Mesothelial cell of epicardium (in vitro differentiated cells): ENCODE results near the gene MED16. TPM values are rescaled to one million over a fixed set of nuclear protein-coding genes. Genes with fewer than 3 reads are reported as not detected.

Source experiments
- DNase-seq, 2 experiments: peaks; one replicate each; pipeline ENCODE4 v3.0.0; 2021; ENCODE audit warnings: low spot score in 2 of 2; ENCODE audit not compliant: unreplicated experiment in 2 of 2
- H3K27ac Mint-ChIP-seq: 2 replicates; pipeline ENCODE4 v1.8.0; 2021; ENCODE audit warnings: mixed read lengths
- H3K27me3 Mint-ChIP-seq: 2 replicates; pipeline ENCODE4 v1.8.0; 2021; ENCODE audit warnings: low read depth, mixed read lengths
- H3K36me3 Mint-ChIP-seq: 2 replicates; pipeline ENCODE4 v1.8.0; 2021; ENCODE audit warnings: mixed read lengths
- H3K4me1 Mint-ChIP-seq: 2 replicates; pipeline ENCODE4 v1.8.0; 2021; ENCODE audit warnings: mixed read lengths
- H3K4me3 Mint-ChIP-seq: 2 replicates; pipeline ENCODE4 v1.8.0; 2021; ENCODE audit warnings: mild to moderate bottlenecking, moderate library complexity, mixed read lengths
- H3K9me3 Mint-ChIP-seq: 2 replicates; pipeline ENCODE4 v1.8.0; 2021; ENCODE audit warnings: mixed read lengths
- total RNA-seq: library from RNA; stranded (reverse); gene quantifications from 3 replicates; pipeline ENCODE4 v1.2.1, GENCODE V29; 2021
- TF ChIP-seq, protein P1 (sequence below): fragments of 200-600 bp; sonication (generic); IDR thresholded peaks from one replicate; pipeline ENCODE4 v1.5.0; 2021; ENCODE audit warnings: antibody characterized with exemption; ENCODE audit not compliant: unreplicated experiment

MED16 gene
- total RNA-seq, 1 donor from 2014 or later: 79.8 TPM

DNA sequence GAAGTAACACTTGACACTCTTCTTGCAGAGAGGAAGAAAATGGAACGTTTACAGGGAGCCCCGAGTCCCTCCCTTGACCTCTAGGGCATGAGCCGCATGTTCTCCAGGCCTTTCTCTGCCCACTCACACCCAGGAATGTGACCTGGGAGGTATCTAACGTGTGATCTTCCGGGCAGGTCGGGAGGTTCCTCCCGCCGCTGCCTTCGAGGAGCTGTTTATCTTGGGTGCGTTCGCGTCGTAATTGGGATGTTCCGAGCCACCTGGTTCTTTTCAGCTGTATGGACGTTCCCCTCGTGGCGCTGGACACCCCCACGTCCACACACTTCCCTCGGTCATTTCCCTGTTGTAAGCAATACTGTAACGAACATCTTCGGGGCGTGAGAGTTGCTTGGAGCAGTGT lies 46.5 kb upstream of the MED16 start:
- Mint-ChIP-seq H3K36me3 (peaks cover 33% of the 10 kb centered on the region), H3K27ac (peak overlapping the region; percentile 86), H3K27me3 (no peaks in the 10 kb centered on the region), H3K9me3 (no peaks in the 10 kb centered on the region), H3K4me1 (peaks cover 26% of the 10 kb centered on the region), H3K4me3 (no peak overlapping the region)
- TF ChIP-seq, protein P1, sequence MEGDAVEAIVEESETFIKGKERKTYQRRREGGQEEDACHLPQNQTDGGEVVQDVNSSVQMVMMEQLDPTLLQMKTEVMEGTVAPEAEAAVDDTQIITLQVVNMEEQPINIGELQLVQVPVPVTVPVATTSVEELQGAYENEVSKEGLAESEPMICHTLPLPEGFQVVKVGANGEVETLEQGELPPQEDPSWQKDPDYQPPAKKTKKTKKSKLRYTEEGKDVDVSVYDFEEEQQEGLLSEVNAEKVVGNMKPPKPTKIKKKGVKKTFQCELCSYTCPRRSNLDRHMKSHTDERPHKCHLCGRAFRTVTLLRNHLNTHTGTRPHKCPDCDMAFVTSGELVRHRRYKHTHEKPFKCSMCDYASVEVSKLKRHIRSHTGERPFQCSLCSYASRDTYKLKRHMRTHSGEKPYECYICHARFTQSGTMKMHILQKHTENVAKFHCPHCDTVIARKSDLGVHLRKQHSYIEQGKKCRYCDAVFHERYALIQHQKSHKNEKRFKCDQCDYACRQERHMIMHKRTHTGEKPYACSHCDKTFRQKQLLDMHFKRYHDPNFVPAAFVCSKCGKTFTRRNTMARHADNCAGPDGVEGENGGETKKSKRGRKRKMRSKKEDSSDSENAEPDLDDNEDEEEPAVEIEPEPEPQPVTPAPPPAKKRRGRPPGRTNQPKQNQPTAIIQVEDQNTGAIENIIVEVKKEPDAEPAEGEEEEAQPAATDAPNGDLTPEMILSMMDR: no peak
- DNase-seq: no peak

GRCh38 chr19:938233-938923 lies 45.4 kb upstream of the MED16 start:
- Mint-ChIP-seq H3K9me3 (no peaks in the 10 kb centered on the region), H3K4me3 (no peak overlapping the region), H3K27me3 (no peaks in the 10 kb centered on the region), H3K27ac (peak overlapping the region; percentile 90), H3K4me1 (peaks cover 27% of the 10 kb centered on the region), H3K36me3 (peaks cover 33% of the 10 kb centered on the region)
- TF ChIP-seq, protein P1: no peak
- DNase-seq: no peak

DNA sequence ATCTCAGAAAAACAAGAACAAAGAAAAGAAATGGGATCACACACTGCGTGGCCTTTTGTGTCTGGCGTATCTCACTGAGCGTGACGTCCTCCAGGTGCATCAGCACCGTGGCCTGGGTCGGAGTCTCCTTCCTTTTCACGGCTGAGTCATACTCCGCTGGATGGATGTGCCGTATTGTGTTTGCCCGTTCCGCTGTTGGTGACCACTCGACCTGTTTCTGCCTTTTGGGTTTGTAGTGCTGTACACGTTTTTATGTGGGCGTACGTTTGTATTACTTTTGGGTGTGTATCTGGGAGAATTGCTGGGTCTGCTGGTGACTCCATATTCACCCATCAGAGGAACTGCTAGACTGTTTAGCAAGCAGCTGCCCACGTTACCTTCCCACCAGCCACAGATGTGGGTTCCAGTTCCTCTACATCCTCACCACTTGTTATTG lies 44.3 kb upstream of the MED16 start:
- no peak for DNase-seq
- H3K27ac Mint-ChIP-seq: peak overlapping the region; percentile 51
- peaks cover 30% of the 10 kb centered on the region for H3K36me3 Mint-ChIP-seq
- no peak overlapping the region for H3K4me3 Mint-ChIP-seq
- TF ChIP-seq, protein P1: no peak
- no peaks in the 10 kb centered on the region for H3K9me3 Mint-ChIP-seq
- H3K4me1 Mint-ChIP-seq: peaks cover 34% of the 10 kb centered on the region
- no peaks in the 10 kb centered on the region for H3K27me3 Mint-ChIP-seq

DNA sequence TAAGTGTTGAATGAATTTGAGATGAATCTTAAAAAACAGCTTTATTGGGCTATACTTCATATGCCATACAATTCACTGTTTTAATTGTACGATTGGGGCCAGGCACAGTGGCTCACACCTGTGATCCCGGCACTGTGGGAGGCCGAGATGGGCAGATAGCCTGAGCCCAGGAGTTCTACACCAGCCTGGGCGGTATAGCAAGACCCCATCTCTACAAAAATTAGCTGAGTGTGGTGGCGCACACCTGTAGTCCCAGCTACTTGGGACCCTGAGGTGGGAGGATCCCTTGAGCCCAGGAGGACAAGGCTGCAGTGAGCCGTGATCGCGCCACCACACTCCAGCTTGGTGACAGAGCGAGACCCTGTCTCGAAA lies 43.2 kb upstream of the MED16 start:
- H3K4me1 Mint-ChIP-seq: peaks cover 34% of the 10 kb centered on the region
- TF ChIP-seq, protein P1: no peak
- no peak for DNase-seq
- H3K9me3 Mint-ChIP-seq: no peaks in the 10 kb centered on the region
- H3K36me3 Mint-ChIP-seq: peaks cover 25% of the 10 kb centered on the region
- H3K4me3 Mint-ChIP-seq: no peak overlapping the region
- H3K27me3 Mint-ChIP-seq: no peaks in the 10 kb centered on the region
- H3K27ac Mint-ChIP-seq: no peak overlapping the region

GRCh38 chr19:934865-935479 lies 42.0 kb upstream of the MED16 start:
- H3K9me3 Mint-ChIP-seq: no peaks in the 10 kb centered on the region
- peaks cover 20% of the 10 kb centered on the region for H3K36me3 Mint-ChIP-seq
- no peak overlapping the region for H3K4me3 Mint-ChIP-seq
- H3K4me1 Mint-ChIP-seq: peaks cover 29% of the 10 kb centered on the region
- H3K27me3 Mint-ChIP-seq: no peaks in the 10 kb centered on the region
- peak overlapping the region; percentile 56 for H3K27ac Mint-ChIP-seq
- no peak for DNase-seq
- TF ChIP-seq, protein P1: no peak
